Mesenchymal stem cell (in vitro differentiated cells and primary cell): ENCODE measurements around the gene DST.

ENCODE experiments used
- DNase-seq: peaks from one replicate; pipeline ENCODE4 v3.0.0-alpha.2; 2013
- H2AFZ ChIP-seq: one replicate; pipeline ENCODE4 v1.6.1; 2013; ENCODE audit warnings: low read depth, mild to moderate bottlenecking, control low read depth, inconsistent platforms, low read length, moderate library complexity
- H2AK5ac ChIP-seq: 2 replicates; pipeline ENCODE4 v1.6.1; 2013; ENCODE audit warnings: low read length, moderate library complexity, mild to moderate bottlenecking, inconsistent platforms; ENCODE audit not compliant: severe bottlenecking
- H2BK120ac ChIP-seq: one replicate; pipeline ENCODE4 v1.6.1; 2013; ENCODE audit warnings: low read depth, mild to moderate bottlenecking, inconsistent platforms, low read length, moderate library complexity
- H2BK12ac ChIP-seq, 2 experiments: one replicate each; pipeline ENCODE4 v1.6.1; 2013; ENCODE audit warnings: inconsistent platforms in 2 of 2, low read length in 2 of 2, mild to moderate bottlenecking in 2 of 2, moderate library complexity in 2 of 2, control low read depth in 1 of 2
- H2BK15ac ChIP-seq: one replicate; pipeline ENCODE4 v1.6.1; 2013; ENCODE audit warnings: mild to moderate bottlenecking, low read depth, inconsistent platforms; ENCODE audit not compliant: poor library complexity, severe bottlenecking
- H2BK5ac ChIP-seq: 2 replicates; pipeline ENCODE4 v1.6.1; 2013; ENCODE audit warnings: low read depth, mild to moderate bottlenecking, low read length, control low read depth, inconsistent platforms; ENCODE audit not compliant: poor library complexity, severe bottlenecking
- H3K14ac ChIP-seq, 2 experiments: one replicate each; pipeline ENCODE4 v1.6.1; 2013; ENCODE audit warnings: inconsistent platforms in 2 of 2, low read length in 2 of 2, control low read depth in 1 of 2, mild to moderate bottlenecking in 1 of 2, moderate library complexity in 1 of 2
- H3K18ac ChIP-seq, 2 experiments: one replicate each; pipeline ENCODE4 v1.6.1; 2013; ENCODE audit warnings: inconsistent platforms in 2 of 2, low read length in 2 of 2, control low read depth in 1 of 2, low read depth in 1 of 2, mild to moderate bottlenecking in 1 of 2
- H3K23ac ChIP-seq, 2 experiments: one replicate each; pipeline ENCODE4 v1.6.1; 2013; ENCODE audit warnings: inconsistent platforms in 2 of 2, low read length in 2 of 2, mild to moderate bottlenecking in 2 of 2, moderate library complexity in 2 of 2, control low read depth in 1 of 2
- H3K27ac ChIP-seq: 2 replicates; pipeline ENCODE4 v1.5.1; 2013; ENCODE audit warnings: mild to moderate bottlenecking, moderate library complexity, low read length, control low read depth, inconsistent platforms; ENCODE audit not compliant: poor library complexity, severe bottlenecking
- H3K27me3 ChIP-seq, 2 experiments: 2 replicates each; pipeline versions ENCODE4 v1.6.1 to v1.7.0; 2013; ENCODE audit warnings: low read length in 2 of 2, mild to moderate bottlenecking in 2 of 2, moderate library complexity in 2 of 2, control low read depth in 1 of 2, inconsistent platforms in 1 of 2; ENCODE audit not compliant: control insufficient read depth in 1 of 2, insufficient read depth in 1 of 2
- H3K36me3 ChIP-seq, 2 experiments: 2 replicates each; pipeline versions ENCODE4 v1.6.1 to v1.7.0; 2013; ENCODE audit warnings: low read length in 2 of 2, control low read depth in 1 of 2, inconsistent platforms in 1 of 2, low read depth in 1 of 2, mild to moderate bottlenecking in 1 of 2; ENCODE audit not compliant: insufficient read depth in 2 of 2, control insufficient read depth in 1 of 2
- H3K4ac ChIP-seq, 2 experiments: one replicate each; pipeline ENCODE4 v1.6.1; 2013; ENCODE audit warnings: inconsistent platforms in 2 of 2, low read length in 2 of 2, mild to moderate bottlenecking in 2 of 2, moderate library complexity in 2 of 2, control low read depth in 1 of 2, low read depth in 1 of 2
- H3K4me1 ChIP-seq: 2 replicates; pipeline ENCODE4 v1.6.1; 2013; ENCODE audit warnings: low read depth, low read length, control low read depth; ENCODE audit not compliant: control insufficient read depth, insufficient read depth
- H3K4me2 ChIP-seq: 2 replicates; pipeline ENCODE4 v1.6.1; 2013; ENCODE audit warnings: low read length, mild to moderate bottlenecking, inconsistent platforms; ENCODE audit not compliant: poor library complexity, severe bottlenecking
- H3K4me3 ChIP-seq, 2 experiments: 2 replicates each; pipeline versions ENCODE4 v1.5.1 to v1.7.0; 2013; ENCODE audit warnings: low read length in 2 of 2, mild to moderate bottlenecking in 2 of 2, control low read depth in 1 of 2, low read depth in 1 of 2; ENCODE audit not compliant: insufficient read depth in 1 of 2
- H3K79me1 ChIP-seq: replicated peaks from 2 replicates; pipeline ENCODE4 v1.6.1; 2013; ENCODE audit warnings: mild to moderate bottlenecking, control low read depth, low read length, inconsistent platforms; ENCODE audit not compliant: poor library complexity, severe bottlenecking
- H3K9ac ChIP-seq: 2 replicates; pipeline ENCODE4 v1.7.0; 2013; ENCODE audit warnings: mild to moderate bottlenecking, low read length, moderate library complexity
- H3K9me3 ChIP-seq: 2 replicates; pipeline ENCODE4 v1.7.0; 2013; ENCODE audit warnings: mild to moderate bottlenecking, low read length; ENCODE audit not compliant: control insufficient read depth
- H4K8ac ChIP-seq: one replicate; pipeline ENCODE4 v1.6.1; 2013; ENCODE audit warnings: inconsistent platforms, mild to moderate bottlenecking, low read length, moderate library complexity
- H4K91ac ChIP-seq: one replicate; pipeline ENCODE4 v1.6.1; 2013; ENCODE audit warnings: mild to moderate bottlenecking, low read length, inconsistent platforms
- WGBS: methylation state at CpG from one replicate; pipeline ENCODE4 v1.1.7; 2013; ENCODE audit warnings: mixed read lengths; 5-methylcytosine and 5-hydroxymethylcytosine counted together

The DST gene

DNA sequence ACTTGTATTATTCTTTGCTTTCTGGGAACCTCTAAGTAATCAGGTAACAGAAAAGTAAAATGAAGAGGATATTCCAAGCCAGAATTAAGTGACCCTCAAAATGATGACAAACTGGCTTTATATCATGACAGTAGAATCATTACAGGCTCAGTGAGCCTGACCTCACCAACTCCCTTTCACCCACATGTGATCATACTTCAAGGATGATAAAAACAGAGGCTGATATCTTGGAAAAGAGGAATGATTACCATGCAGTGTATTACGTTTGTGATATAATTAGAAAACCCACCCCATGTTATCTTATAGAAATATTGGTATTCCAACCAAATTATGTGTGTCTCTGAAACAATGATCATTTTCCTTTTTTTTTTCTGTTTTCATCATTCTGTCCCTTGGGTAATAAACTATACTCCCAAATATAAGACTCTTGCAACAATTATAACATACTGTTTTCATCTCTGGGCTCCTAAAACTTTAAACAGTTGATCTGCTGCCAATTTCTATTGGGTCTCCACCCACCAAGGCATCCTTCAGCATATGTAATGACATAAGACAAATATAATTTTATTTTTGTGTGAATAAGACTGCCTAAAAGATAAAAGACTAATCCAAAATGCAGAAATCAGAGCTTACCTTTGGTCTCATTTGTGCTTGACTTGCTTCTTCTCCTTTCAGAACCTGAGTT lies 115.7 kb downstream of the DST start:
- peaks cover 2% of the 10 kb centered on the region for H3K4me1 ChIP-seq
- no peak overlapping the region for H3K4me3 ChIP-seq
- no peak overlapping the region for H3K4me2 ChIP-seq
- H2BK15ac ChIP-seq = no peak overlapping the region
- no peak for DNase-seq
- no peak overlapping the region for H3K4ac ChIP-seq
- no CpG with 5 or more reads among the region's 1 CpG for WGBS
- no peak overlapping the region for H2AFZ ChIP-seq
- H3K14ac ChIP-seq = no peak overlapping the region
- H3K9ac ChIP-seq = peak overlapping the region; percentile 85
- no peak overlapping the region for H4K8ac ChIP-seq
- H3K27me3 ChIP-seq = no peaks in the 10 kb centered on the region
- H2BK5ac ChIP-seq = no peak overlapping the region
- no peaks in the 10 kb centered on the region for H3K9me3 ChIP-seq
- H3K27ac ChIP-seq = no peak overlapping the region
- no peak overlapping the region for H2AK5ac ChIP-seq
- peaks cover 3 to 66% of the 10 kb centered on the region in 2 experiments for H3K36me3 ChIP-seq
- H3K79me1 ChIP-seq = peaks cover 14% of the 10 kb centered on the region
- no peak overlapping the region for H2BK120ac ChIP-seq
- H4K91ac ChIP-seq = no peak overlapping the region
- no peak overlapping the region for H2BK12ac ChIP-seq
- no peak overlapping the region for H3K18ac ChIP-seq
- H3K23ac ChIP-seq = no peak overlapping the region

DNA sequence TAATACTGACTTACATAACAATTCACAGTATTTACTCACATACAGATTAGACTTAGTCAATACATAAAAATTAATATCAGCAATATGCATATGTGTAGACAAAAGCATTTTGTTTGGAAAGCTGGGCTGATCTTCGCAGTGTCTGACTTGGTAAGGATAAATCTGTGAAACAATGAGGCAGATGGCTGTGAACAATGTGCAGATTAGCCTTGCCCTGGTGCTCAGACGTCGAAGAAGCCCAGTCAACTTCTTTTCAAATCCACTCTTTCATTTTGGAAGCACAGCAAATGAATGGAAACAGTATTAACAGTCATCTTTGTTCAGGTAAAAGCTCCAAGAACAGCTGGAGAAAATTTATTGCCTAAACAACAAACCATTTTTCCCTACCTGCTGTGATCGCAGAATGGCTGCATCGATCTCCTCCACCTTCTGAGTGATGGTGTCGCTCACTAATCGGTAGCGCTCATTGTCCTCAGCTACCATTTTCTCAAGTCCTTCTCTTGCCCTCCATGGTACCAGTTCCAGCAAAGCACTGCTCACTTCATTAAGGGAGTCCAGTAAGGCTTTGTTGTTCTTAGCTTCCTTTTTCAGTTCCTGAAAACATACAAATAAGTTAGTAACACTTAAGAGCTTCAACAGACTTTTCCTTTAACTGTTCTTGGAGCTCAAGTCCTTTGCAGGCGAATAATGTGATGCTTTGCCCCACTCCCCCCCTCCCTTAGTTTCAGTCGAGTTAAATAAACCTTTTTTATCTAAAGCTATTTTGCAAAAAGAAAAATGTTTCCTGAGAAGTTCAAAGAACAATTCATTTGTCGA lies 116.5 kb downstream of the DST start:
- Histone ChIP-seq H3K9ac (peak overlapping the region; percentile 85), H3K4me3 (peak overlapping the region in 1 of 2 experiments; percentile 25), H3K27me3 (no peaks in the 10 kb centered on the region), H3K36me3 (peaks cover 3 to 63% of the 10 kb centered on the region in 2 experiments), H2BK5ac (no peak overlapping the region), H2BK120ac (no peak overlapping the region), H3K79me1 (peaks cover 9% of the 10 kb centered on the region), H4K91ac (peak overlapping the region; percentile 8), H3K4me1 (peaks cover 2% of the 10 kb centered on the region), H3K9me3 (no peaks in the 10 kb centered on the region), H3K18ac (no peak overlapping the region), H2AK5ac (no peak overlapping the region), H3K4me2 (no peak overlapping the region), H4K8ac (no peak overlapping the region), H3K27ac (peak overlapping the region; percentile 36), H3K23ac (no peak overlapping the region), H3K4ac (no peak overlapping the region), H2BK15ac (no peak overlapping the region), H2AFZ (no peak overlapping the region), H2BK12ac (peak overlapping the region in 1 of 2 experiments; percentile 16), H3K14ac (no peak overlapping the region)
- DNase-seq = no peak
- WGBS = 99% methylated on average over 9 of the region's 11 CpGs

DNA sequence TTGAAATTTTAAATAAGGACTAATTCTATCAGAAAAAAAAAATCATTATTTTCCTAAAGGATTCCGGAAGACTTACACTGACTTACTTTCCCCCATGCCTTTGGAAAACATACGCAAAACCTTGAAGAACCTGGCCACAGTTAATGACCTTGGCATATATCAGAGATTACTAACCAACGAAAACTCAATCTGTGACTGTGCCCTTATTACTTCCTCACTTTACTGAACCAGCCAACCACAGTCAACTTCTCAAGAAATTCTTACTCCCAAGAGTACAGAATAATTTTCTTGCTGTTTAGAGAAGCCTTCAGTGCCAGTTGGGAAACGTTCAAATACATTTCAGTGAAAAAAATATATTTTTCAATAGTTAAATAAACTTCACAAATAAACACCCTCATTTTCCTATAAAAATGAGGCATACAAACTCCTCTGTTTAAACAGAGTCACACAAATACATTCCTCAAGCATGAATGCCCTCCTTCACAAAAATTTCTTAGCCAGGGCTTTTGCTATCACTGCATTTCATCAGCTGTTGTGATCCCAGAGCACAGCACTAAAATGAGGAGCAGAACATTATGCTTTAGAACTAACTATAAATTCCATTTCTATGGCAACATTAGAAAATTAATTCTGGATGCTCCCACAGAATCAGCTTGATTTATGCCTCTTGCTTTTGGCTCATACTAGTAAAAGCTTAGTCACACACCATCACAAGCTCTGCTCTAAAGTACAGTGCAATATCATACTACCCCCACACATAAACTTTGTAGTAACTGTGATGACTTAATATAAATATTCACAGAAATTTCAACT lies 117.6 kb downstream of the DST start:
- H3K23ac ChIP-seq = no peak overlapping the region
- H3K4me1 ChIP-seq = peaks cover 2% of the 10 kb centered on the region
- no peaks in the 10 kb centered on the region for H3K27me3 ChIP-seq
- H2BK120ac ChIP-seq = no peak overlapping the region
- WGBS = 39% methylated on average over 3 of the region's 4 CpGs
- peak overlapping the region in 1 of 2 experiments; percentile 36 for H3K4me3 ChIP-seq
- H3K4ac ChIP-seq = no peak overlapping the region
- peak overlapping the region; percentile 54 for H3K27ac ChIP-seq
- peak; percentile 90 for DNase-seq
- H2AK5ac ChIP-seq = no peak overlapping the region
- no peak overlapping the region for H2AFZ ChIP-seq
- H3K18ac ChIP-seq = no peak overlapping the region
- no peak overlapping the region for H3K4me2 ChIP-seq
- no peaks in the 10 kb centered on the region for H3K9me3 ChIP-seq
- no peak overlapping the region for H3K14ac ChIP-seq
- H2BK5ac ChIP-seq = no peak overlapping the region
- H4K8ac ChIP-seq = no peak overlapping the region
- no peak overlapping the region for H2BK15ac ChIP-seq
- peaks cover 9% of the 10 kb centered on the region for H3K79me1 ChIP-seq
- H4K91ac ChIP-seq = no peak overlapping the region
- H3K36me3 ChIP-seq = peaks cover 3 to 60% of the 10 kb centered on the region in 2 experiments
- H2BK12ac ChIP-seq = no peak overlapping the region
- peak overlapping the region; percentile 85 for H3K9ac ChIP-seq
